H9 (cell line): ENCODE measurements around the gene ASIC1. TPM values are rescaled to one million over a fixed set of nuclear protein-coding genes. Genes with fewer than 3 reads are reported as not detected.

ENCODE experiments used
- DNase-seq: peaks from one replicate; pipeline ENCODE4 v3.0.0-alpha.2; 2017
- H2AFZ ChIP-seq: one replicate; pipeline ENCODE4 v1.6.1; 2013; ENCODE audit warnings: mild to moderate bottlenecking, low read length, control low read depth, moderate library complexity
- H2AK5ac ChIP-seq: 2 replicates; pipeline ENCODE4 v1.6.1; 2013; ENCODE audit warnings: low read length, control low read depth, mixed read lengths; ENCODE audit not compliant: insufficient read length
- H2BK120ac ChIP-seq: one replicate; pipeline ENCODE4 v1.6.1; 2013; ENCODE audit warnings: low read depth, mild to moderate bottlenecking, low read length, control low read depth, inconsistent platforms; ENCODE audit not compliant: poor library complexity, severe bottlenecking
- H2BK12ac ChIP-seq: 2 replicates; pipeline ENCODE4 v1.6.1; 2013; ENCODE audit warnings: low read length, control low read depth, mixed read lengths, low read depth; ENCODE audit not compliant: insufficient read length
- H2BK15ac ChIP-seq: 2 replicates; pipeline ENCODE4 v1.6.1; 2013; ENCODE audit warnings: low read depth, low read length, control low read depth
- H2BK20ac ChIP-seq: one replicate; pipeline ENCODE4 v1.6.1; 2013; ENCODE audit warnings: low read depth, mild to moderate bottlenecking, low read length, control low read depth, inconsistent platforms; ENCODE audit not compliant: poor library complexity, severe bottlenecking
- H2BK5ac ChIP-seq: 2 replicates; pipeline ENCODE4 v1.6.1; 2013; ENCODE audit warnings: low read length, control low read depth, mixed read lengths; ENCODE audit not compliant: insufficient read length
- H3K14ac ChIP-seq: 2 replicates; pipeline ENCODE4 v1.6.1; 2013; ENCODE audit warnings: low read length, control low read depth; ENCODE audit not compliant: insufficient read depth
- H3K18ac ChIP-seq: 2 replicates; pipeline ENCODE4 v1.6.1; 2013; ENCODE audit warnings: low read depth, mild to moderate bottlenecking, mixed read lengths, low read length, control low read depth; ENCODE audit not compliant: insufficient read length
- H3K23ac ChIP-seq: 2 replicates; pipeline ENCODE4 v1.6.1; 2013; ENCODE audit warnings: low read length, control low read depth, mixed read lengths, low read depth; ENCODE audit not compliant: insufficient read length
- H3K23me2 ChIP-seq: 2 replicates; pipeline ENCODE4 v1.6.1; 2013; ENCODE audit warnings: low read depth, mild to moderate bottlenecking, mixed read lengths, low read length, control low read depth; ENCODE audit not compliant: insufficient read length, poor library complexity, severe bottlenecking
- H3K27ac ChIP-seq: 2 replicates; pipeline ENCODE4 v1.5.1; 2013; ENCODE audit warnings: low read length, control low read depth, mixed read lengths, low read depth; ENCODE audit not compliant: insufficient read length
- H3K27me3 ChIP-seq: 2 replicates; pipeline ENCODE4 v1.6.1; 2013; ENCODE audit warnings: low read length, control low read depth, inconsistent platforms; ENCODE audit not compliant: insufficient read depth
- H3K4ac ChIP-seq: 2 replicates; pipeline ENCODE4 v1.6.1; 2013; ENCODE audit warnings: low read depth, mild to moderate bottlenecking, control low read depth, inconsistent platforms, low read length, moderate library complexity
- H3K4me1 ChIP-seq: 2 replicates; pipeline ENCODE4 v1.6.1; 2013; ENCODE audit warnings: low read length, control low read depth, inconsistent platforms; ENCODE audit not compliant: insufficient read depth
- H3K4me2 ChIP-seq: 2 replicates; pipeline ENCODE4 v1.6.1; 2013; ENCODE audit warnings: low read length, control low read depth, mixed read lengths; ENCODE audit not compliant: insufficient read length, insufficient read depth
- H3K56ac ChIP-seq: 2 replicates; pipeline ENCODE4 v1.6.1; 2013; ENCODE audit warnings: low read depth, mild to moderate bottlenecking, mixed read lengths, low read length, control low read depth; ENCODE audit not compliant: insufficient read length
- H3K79me1 ChIP-seq: 2 replicates; pipeline ENCODE4 v1.6.1; 2013; ENCODE audit warnings: low read depth, mild to moderate bottlenecking, moderate library complexity, low read length, control low read depth, inconsistent platforms; ENCODE audit not compliant: insufficient read depth, poor library complexity, severe bottlenecking
- H3K79me2 ChIP-seq: 2 replicates; pipeline ENCODE4 v1.6.1; 2013; ENCODE audit warnings: low read length, control low read depth, inconsistent platforms; ENCODE audit not compliant: insufficient read depth
- H3K9ac ChIP-seq: 2 replicates; pipeline ENCODE4 v1.6.1; 2013; ENCODE audit warnings: low read length, control low read depth, mixed read lengths; ENCODE audit not compliant: insufficient read length; ENCODE audit errors: extremely low read depth
- H3K9me3 ChIP-seq: one replicate; pipeline ENCODE4 v1.6.1; 2013; ENCODE audit warnings: low read depth, low read length, inconsistent platforms; ENCODE audit not compliant: control insufficient read depth
- H3T11ph ChIP-seq: one replicate; pipeline ENCODE4 v1.6.1; 2013; ENCODE audit warnings: mild to moderate bottlenecking, low read length, control low read depth, inconsistent platforms
- H4K20me1 ChIP-seq: one replicate; pipeline ENCODE4 v1.6.1; 2013; ENCODE audit not compliant: control insufficient read depth, insufficient read length, insufficient read depth
- H4K5ac ChIP-seq: 2 replicates; pipeline ENCODE4 v1.6.1; 2013; ENCODE audit warnings: low read depth, mild to moderate bottlenecking, mixed read lengths, low read length, control low read depth; ENCODE audit not compliant: insufficient read length
- H4K8ac ChIP-seq: replicated peaks from 2 replicates; pipeline ENCODE4 v1.6.1; 2013; ENCODE audit warnings: low read length, control low read depth, mixed read lengths, low read depth; ENCODE audit not compliant: insufficient read length
- H4K91ac ChIP-seq: 2 replicates; pipeline ENCODE4 v1.6.1; 2013; ENCODE audit warnings: low read depth, mild to moderate bottlenecking, moderate library complexity, mixed read lengths, low read length, control low read depth; ENCODE audit not compliant: insufficient read length
- H3K27ac Mint-ChIP-seq, 3 experiments: 2 replicates in 2 of 3; 3 replicates in 1 of 3; pipeline ENCODE4 v1.8.0; 2020 to 2021; ENCODE audit warnings: mixed read lengths in 3 of 3, mild to moderate bottlenecking in 1 of 3, moderate library complexity in 1 of 3
- H3K27me3 Mint-ChIP-seq: 2 replicates; pipeline ENCODE4 v1.8.0; 2021; ENCODE audit warnings: low read depth, mild to moderate bottlenecking, moderate library complexity, mixed read lengths
- H3K36me3 Mint-ChIP-seq, 3 experiments: 2 replicates in 2 of 3; 3 replicates in 1 of 3; pipeline ENCODE4 v1.8.0; 2020 to 2021; ENCODE audit warnings: low read depth in 3 of 3, mixed read lengths in 3 of 3; ENCODE audit not compliant: insufficient read depth in 1 of 3
- H3K4me1 Mint-ChIP-seq, 2 experiments: 2 replicates each; pipeline ENCODE4 v1.8.0; 2020; ENCODE audit warnings: mixed read lengths in 2 of 2
- H3K4me3 Mint-ChIP-seq, 2 experiments: 2 replicates in 1 of 2; 3 replicates in 1 of 2; pipeline ENCODE4 v1.8.0; 2020 to 2021; ENCODE audit warnings: mild to moderate bottlenecking in 2 of 2, mixed read lengths in 2 of 2, moderate library complexity in 1 of 2
- H3K9me3 Mint-ChIP-seq, 2 experiments: 2 replicates in 1 of 2; 3 replicates in 1 of 2; pipeline ENCODE4 v1.8.0; 2020; ENCODE audit warnings: mild to moderate bottlenecking in 2 of 2, mixed read lengths in 2 of 2, moderate library complexity in 1 of 2
- CTCF ChIP-seq: fragments of 200-600 bp; sonication (generic); conservative IDR thresholded peaks from 3 replicates; pipeline ENCODE4 v1.8.0; 2021; ENCODE audit warnings: antibody characterized with exemption, mild to moderate bottlenecking
- WGBS: extraction: QIAGEN DNeasy Blood & Tissue Kit; methylation state at CpG from one replicate; pipeline ENCODE4 v1.1.7; 2013; ENCODE audit warnings: missing lambda C conversion rate, low lambda C conversion rate, mixed read lengths; ENCODE audit not compliant: insufficient read length; ENCODE audit errors: extremely low coverage; 5-methylcytosine and 5-hydroxymethylcytosine counted together
- total RNA-seq: library from RNA; stranded (reverse); gene quantifications from 2 replicates; pipeline ENCODE4 v1.2.1, GENCODE V29; 2021

ASIC1 gene
- total RNA-seq, 1 experiment from 2014 or later: 3.9 TPM

GRCh38 chr12:50051101-50051806, 6.1 kb upstream of the ASIC1 start:
- DNase-seq: peak; percentile 76
- no peak overlapping the region for H2AFZ ChIP-seq
- no peak overlapping the region for H3T11ph ChIP-seq
- H3K56ac ChIP-seq: no peak overlapping the region
- H3K14ac ChIP-seq: no peak overlapping the region; the same call in 1 of the 2 replicates
- no peak overlapping the region for H4K91ac ChIP-seq
- peak overlapping the region; percentile 57 for H3K4me2 ChIP-seq
- no peak overlapping the region for H3K4ac ChIP-seq
- H4K20me1 ChIP-seq: peaks cover 2% of the 10 kb centered on the region
- WGBS: no CpG with 5 or more reads among the region's 14 CpGs
- no peak overlapping the region for H4K5ac ChIP-seq
- H2BK120ac ChIP-seq: no peak overlapping the region
- no peaks in the 10 kb centered on the region for H3K9me3 ChIP-seq
- Mint-ChIP-seq H3K36me3 (no peaks in the 10 kb centered on the region; a peak in 1 of 7 replicates), H3K4me1 (peaks cover 20 to 23% of the 10 kb centered on the region in 2 experiments), H3K9me3 (no peaks in the 10 kb centered on the region), H3K27ac (no peak overlapping the region; a peak in 1 of 7 replicates), H3K27me3 (peaks cover 92% of the 10 kb centered on the region), H3K4me3 (peak overlapping the region; percentile 2 to 48)
- H2AK5ac ChIP-seq: no peak overlapping the region
- H3K23me2 ChIP-seq: peaks cover 12% of the 10 kb centered on the region
- H3K18ac ChIP-seq: no peak overlapping the region
- no peak overlapping the region for H3K9ac ChIP-seq
- H2BK15ac ChIP-seq: no peak overlapping the region
- no peak for TF ChIP-seq CTCF
- no peaks in the 10 kb centered on the region for H3K79me2 ChIP-seq
- H3K79me1 ChIP-seq: no peaks in the 10 kb centered on the region
- H3K23ac ChIP-seq: no peak overlapping the region
- H3K27ac ChIP-seq: no peak overlapping the region
- no peak overlapping the region for H2BK5ac ChIP-seq
- no peaks in the 10 kb centered on the region; the same call in 1 of the 2 replicates for H3K4me1 ChIP-seq
- H2BK12ac ChIP-seq: no peak overlapping the region
- no peak overlapping the region for H4K8ac ChIP-seq
- peaks cover 40% of the 10 kb centered on the region for H3K27me3 ChIP-seq
- H2BK20ac ChIP-seq: no peak overlapping the region
